HG02678 (cell line): ENCODE data around the gene SH3RF3.

Experiments used
- ATAC-seq: cut with Tn5 transposase; IDR thresholded peaks from one replicate; pipeline ENCODE4 v1.9.1; 2021; ENCODE audit warnings: mild to moderate bottlenecking, moderate library complexity; ENCODE audit not compliant: unreplicated experiment

SH3RF3 gene

DNA sequence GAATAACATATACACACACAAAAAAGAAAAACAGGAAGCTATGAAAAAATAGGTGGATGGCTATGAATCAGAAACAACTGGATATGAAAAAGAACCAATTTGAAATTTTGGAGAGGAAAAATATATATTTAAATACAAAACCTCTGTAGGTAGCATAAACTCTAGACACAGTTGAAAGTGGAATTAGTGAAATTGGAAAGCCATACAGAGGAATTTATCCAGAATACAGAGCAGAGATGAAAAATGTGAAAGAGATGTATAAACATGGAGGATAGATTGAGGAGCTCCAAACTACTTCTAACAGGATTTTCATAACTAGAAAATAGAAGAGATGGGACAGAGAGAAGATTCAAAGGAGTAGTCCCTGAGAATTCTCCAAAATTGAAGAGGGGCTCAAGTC lies 315.9 kb downstream of the SH3RF3 start:
- ATAC-seq, result no peak

DNA sequence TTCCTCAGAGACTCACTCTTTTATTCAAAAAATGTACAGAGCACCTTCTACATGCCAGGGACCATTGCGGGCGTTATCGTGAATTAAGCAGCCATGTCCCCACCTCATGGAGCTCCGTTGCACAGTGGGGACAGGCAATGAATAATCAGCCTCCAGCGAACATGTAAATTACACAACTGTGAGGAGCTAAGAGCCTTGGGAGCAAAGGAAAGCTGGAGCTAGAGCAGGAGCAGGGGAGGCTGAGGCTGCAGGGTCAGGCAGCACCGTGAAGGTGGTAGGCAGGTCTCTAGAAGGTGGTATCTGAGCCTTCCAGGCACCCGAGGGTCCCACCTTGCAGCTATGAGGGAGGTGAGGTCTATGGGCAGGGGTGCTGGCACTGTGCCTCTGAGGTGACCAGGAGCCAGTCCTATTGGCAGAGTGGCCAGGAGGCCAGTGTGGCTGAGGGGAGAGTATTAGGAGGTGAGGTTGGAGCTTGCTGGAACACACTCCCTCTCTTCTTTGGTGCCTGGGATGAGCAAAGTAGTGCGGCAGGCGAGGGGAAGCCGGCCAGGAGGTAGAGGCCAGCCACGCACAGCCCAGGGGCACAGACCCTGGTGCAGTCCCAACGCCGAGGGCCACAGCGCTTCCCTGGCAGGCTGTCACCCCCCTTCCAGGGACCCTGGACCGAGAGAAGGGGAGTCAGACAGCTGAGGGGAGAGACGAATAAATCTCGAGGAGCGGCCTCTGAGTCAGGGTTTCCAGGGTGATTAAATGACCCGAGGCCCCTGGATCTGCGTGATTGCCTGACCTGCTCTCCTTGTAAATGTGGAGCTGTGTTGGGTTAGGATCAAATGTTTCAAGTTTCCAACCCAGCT lies 317.5 kb downstream of the SH3RF3 start:
- no peak for ATAC-seq

DNA sequence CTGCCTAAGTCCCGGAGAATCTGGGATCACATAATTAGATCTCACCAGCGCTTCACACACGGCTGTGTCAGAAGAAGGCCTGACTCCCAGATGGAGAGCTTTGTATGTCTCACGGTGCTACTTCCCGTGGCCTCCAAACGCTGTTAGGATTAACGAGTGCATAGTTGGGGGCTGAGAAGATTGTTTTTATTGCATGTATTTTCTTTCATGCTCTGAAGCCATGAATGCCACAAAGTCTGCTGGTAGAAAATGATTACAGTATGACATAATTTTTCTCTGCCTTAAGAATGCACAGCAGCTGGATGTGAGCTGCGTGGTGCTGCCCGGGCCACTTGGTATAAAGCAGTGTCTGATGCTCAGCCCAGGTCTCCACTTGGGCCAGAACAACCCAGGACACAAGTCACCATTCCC lies 318.3 kb downstream of the SH3RF3 start:
- ATAC-seq, result no peak

DNA sequence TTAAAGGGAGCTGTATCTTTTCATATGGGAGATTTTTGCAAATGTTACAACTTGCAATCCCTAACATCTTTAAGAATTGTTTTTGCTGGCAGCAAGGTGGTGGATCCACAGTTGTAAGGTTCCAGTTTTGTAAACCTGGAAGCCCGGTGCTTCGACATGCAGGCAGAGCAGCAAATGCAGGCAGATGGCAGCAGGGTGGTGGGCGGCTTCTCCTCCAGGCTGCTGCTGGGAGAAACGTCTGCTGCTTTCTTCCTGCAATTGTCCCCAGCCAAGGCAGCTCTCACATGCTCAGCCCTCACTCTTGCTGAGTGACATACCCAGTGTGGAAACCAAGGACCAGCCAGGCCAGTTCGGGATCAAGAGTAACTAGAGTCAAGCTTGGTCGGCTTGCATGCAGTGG lies 318.8 kb downstream of the SH3RF3 start:
- ATAC-seq, result no peak

DNA sequence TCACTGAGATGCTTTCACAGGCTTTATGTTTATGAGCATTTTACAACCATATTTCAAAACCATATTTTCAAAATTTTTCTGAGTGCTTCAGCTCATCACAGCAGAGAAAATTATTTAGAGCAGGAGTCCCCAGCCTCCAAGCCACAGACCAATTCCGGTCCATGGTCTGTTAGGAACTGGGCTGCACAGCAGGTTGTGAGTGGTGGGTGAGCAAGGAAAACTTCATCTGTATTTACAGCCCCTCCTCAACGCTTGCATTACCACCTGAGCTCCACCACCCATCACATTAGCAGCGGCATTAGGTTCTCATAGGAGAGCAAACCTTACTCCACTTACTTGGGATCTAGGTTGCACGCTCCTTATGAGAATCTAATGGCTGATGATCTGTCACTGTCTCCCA lies 319.2 kb downstream of the SH3RF3 start:
- ATAC-seq, result no peak

DNA sequence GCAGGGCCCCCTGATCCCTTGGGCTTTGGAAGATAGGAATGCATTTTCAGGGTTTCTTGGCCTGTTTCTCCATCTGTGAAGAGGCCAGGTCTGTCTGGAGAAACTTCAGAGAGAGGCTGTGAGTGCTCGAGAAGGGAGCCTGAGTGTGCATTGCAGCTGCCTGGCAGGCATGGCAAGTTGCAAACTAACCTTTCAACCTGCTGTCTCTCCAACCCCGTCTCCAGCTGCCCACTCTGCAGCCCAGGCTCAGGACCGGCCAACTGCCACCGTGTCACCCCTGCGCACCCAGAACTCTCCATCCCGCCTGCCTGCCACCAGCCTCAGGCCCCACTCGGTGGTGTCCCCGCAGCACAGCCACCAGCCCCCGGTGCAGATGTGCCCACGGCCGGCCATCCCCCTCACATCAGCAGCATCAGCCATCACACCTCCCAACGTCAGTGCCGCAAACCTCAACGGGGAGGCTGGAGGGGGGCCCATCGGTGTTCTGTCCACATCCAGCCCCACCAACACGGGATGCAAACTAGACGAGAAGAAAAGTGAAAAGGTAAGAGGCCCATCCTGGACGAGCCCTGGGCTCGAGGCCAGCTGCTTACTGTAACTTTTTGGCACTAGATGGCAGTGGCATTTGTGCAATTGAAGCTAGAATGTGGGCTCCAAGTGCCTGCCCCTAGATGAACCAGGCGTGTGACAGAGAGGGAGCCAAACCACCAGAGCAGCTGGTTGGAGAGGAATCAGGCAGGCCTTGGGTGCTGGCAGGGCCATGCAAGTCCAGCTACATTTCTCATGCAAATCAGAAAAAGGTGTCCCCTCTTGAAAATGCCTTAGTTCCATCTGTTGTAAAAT lies 320.2 kb downstream of the SH3RF3 start:
- no peak for ATAC-seq

DNA sequence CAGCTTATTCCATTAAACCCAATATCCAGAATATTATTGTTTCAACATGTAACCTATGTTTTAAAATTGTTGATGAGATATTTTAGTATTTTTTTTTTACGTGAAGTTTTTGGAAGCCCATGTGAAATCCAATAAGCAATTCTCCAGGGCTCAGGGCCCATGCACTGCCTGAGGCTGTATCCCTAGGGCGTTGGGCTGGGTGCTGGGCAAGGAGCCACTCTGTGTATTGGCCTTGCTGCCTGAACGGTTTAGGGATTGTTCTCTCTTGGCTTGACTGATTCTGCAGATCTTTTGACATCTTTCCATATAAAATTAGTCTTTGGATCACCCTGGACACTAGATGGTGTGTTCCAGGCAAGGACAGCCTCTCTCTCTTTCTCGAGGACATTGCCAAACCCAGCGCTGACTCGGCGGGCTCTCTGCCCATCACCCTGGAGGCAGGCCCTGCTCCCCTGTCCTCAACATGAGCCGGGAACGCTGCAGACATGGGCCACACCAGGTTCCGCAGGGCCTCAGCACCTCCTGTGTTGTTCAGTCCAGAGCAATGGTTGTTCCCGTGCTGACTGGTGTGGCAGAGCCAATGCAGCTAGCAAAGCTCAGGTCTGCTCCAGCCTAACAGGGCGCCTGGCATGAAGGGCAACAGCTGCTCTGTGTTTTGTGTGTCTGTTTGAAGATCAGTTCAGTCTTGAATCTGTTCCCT lies 321.7 kb downstream of the SH3RF3 start:
- no peak for ATAC-seq

DNA sequence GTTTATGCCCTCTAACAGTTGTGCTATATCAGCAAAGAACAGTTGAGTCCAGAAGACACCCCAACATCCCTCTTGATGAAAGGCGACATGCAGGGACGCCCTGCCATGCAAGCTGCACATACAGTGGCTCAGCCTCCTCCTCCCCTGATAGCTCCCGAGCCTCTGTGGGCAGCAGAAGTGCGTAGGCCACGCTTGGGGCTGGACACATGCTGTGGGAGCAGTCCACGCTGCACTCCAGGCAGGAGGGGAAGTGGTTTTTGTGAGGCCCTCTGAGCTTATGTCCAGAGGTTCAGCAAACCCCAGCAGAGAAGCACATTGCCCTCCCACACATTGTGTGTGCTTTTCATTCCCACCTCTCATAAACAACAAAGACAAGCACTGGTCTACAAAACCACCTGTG lies 322.7 kb downstream of the SH3RF3 start:
- ATAC-seq, result no peak

DNA sequence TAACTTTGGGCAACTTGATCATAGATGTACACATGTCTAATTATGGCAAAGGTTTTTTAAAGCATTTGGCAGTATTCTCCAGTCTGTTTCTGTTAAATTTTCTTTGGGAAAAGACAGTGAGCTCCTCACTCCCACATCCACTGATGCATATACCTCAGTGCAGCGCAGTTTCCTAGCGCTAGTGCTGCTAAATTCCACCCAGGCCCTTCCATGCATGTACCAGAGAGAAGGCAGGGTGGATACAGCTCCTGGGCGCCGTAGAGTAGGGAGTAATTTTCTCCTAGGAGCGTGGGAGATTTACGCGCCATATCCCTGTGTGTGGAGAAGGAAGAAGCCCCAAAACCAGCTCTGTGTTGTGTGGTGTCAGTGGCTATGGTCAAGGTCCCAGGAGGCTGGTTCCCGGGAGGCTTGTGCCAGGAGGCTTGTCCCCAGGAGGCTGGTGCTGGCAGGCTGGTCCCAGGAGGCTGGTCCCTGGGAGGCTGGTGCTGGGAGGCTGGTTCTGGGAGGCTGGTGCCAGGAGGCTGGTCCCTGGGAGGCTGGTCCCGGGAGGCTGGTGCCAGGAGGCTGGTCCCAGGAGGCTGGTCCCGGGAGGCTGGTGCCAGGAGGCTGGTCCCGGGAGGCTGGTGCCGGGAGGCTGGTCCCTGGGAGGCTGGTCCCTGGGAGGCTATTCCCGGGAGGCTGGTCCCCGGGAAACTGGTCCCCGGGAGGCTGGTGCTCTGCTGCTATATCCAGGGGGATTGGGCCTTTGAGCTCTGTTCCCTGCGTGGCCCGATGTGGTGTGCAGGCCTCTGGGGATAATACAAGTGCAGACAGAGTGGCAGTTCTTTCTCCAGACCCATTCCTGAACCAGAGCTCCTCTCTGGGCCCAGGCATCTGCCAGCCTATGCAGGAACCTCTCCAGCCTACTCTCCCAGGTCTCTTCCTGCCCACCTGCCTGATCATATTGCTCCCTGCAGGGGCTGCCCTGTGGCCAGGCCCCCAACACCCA lies 323.6 kb downstream of the SH3RF3 start:
- ATAC-seq, result no peak

DNA sequence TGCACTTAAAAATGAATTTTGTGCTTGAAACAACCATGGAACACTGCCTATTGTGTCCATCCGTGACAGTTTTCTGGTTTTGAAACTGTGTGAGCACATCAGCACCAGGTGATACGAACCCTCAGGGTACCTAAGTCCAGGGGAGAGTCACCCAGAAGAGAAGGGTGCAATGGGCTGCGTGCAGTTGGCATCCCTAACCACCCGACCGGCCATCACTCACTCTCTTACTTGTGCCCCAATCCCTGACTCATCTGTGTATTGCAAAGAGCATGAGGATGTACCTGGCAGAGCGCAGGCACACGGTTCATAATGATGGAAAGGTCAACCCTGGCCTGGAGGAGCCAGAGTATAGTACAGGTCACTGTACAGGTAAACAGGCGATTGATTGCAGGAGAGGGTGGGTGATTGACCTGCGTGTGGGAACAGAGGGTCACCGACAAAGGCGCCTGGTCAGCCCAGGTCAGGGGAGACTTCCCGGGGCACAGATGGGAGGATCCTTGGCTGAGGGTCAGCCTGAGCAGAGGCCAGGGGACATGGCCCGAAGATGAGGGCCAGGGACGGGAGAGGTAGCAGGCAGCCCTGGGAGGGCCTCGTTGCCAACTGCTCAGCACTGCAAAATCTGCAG lies 324.5 kb downstream of the SH3RF3 start:
- ATAC-seq, result no peak

DNA sequence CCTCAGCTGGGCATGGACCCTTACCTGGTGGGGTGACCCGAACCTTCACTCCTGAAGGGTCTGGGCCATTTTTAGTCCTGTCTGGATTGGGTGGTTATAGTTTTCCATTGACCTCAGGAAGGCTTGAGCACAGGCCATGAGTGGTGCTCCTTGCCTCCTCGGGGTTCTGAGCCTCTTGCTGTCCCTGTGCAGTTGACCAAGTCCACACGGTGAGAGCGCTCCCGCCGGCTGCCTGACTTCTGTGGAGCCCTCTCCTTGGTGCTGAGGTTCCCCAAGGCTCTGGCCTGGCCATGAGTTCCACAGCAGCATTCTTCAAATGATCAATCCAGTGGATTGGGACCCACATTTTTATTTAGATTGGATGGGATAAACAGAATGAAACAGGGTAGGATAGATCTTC lies 325.3 kb downstream of the SH3RF3 start:
- no peak for ATAC-seq

DNA sequence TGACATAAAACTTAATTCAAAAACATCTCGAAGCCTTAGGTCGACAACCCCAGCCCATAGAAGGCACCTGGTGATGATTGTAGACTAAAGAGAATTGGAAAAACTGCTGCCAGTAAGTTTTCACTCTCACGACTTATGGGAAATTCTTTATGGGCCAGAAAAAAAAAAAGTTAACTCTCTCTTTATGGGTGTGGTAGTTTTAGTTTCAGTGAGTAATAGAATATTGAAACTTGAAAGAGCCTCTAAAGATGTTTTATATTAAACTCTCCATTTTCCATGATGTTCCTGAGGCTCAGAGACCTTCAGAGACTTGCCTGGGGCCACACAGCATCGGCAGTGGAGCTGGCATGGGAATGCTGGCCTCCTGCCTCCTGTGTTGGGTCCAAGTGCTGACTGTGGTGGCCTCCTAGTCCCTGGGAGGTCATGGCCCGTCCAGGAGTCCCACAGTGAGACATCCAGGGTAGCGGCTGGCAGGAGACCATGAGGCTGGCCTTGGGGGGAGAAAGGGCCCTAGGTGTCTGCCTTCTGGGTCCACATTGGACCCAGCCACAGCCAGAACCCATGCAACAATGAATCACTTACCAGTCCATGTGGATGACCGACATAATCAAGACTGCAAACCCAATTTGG lies 325.9 kb downstream of the SH3RF3 start:
- no peak for ATAC-seq

DNA sequence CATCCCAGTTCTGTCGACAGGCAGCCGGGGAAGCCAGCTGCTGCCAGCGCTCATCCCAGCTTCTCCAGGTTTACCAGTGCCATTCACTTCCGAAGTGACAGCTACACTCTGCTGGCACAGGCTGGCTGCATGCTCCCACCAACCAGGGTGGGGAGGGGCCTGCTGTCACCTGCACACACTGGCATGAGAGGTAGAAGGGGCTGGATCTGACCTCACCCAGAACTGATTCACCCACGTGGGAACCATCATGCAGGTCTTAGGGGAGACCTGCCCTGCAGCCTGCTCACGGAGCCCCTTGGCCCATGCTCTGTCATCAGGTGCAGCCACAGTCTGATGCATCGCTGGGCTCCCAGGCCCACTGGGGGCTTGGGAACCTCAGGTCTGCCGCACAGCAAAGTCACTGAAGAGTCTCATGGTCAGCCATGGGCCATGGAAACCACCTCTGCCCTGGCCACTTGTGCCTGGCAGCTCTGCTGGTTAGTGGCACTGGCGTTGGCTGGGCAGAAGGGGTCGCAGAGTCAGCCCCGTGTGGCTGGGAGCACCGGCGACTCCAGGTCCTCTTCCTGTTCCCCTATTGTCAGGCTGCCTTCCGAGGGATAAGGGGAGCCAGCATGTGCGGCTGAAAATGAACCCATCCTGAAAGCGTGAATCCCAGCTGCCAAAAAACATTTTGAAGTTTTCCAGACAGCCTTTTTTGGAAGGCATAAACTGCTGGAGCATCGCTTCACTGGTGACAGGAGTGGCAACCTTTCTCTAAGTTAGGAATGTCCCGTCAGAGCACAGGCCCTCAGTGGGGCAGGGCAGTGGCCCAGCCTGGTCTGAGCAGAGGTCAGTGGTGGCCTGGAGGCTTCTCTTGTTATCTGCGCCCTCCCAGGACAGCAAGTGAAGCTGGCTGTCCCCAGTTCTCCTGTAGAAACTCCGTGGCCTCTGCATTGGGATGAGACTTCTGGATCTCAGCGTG lies 327.0 kb downstream of the SH3RF3 start:
- ATAC-seq, result no peak

DNA sequence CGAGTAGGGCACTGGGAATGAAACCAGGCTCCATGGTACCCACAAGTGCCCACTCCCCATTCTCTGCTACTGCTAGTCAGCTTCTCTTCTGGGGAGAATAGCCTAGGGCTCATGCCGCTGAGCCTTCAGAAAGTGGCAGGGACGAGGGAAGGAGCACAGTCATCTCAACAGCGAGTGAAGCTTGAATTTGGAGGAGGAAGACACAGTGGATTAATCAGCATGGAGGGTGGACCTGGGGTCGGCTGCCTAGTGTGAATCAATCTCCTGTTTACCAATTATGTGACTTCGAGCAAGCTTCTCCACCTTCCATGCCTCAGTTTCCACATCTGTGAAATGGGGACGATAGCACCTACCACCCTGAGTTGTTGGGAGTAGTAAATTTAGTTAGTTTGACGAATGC lies 327.8 kb downstream of the SH3RF3 start:
- ATAC-seq, result no peak

DNA sequence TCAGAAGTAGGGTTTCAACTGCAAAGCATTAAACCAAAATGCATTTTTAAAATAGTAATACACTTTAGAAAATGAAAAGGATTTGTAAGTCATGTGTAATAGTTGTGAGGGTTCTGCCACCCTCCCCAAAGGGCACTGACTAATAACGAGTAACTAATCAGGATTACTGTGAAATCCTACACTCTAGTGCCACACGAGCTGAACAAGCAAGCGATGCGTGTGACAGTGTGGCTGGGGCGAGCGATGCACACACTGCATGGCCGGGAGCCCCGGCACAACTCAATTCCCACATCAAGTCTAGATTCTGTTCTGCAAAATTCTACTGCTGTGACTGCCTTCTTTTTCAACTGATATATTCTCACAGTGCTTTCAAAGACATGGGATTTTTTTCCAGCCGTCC lies 328.4 kb downstream of the SH3RF3 start:
- ATAC-seq, result no peak

DNA sequence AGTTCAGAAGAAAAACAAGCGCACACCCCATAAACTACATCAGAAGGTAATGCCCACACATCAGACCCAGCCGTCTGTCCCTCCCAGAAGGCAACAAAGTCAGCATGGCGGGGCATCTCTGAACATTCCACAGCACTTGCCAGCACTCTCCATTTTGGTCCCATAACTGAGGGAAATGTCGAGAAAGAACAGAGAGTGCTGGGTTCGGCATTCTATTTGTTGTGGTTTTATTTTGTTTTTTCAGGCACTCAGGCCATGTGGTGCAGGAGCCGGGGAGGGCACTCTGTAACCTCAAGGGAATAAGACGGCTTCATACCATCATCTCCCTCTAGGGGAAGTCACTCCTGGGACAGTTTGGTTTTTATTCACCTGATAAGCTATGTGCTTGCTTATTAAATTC lies 328.8 kb downstream of the SH3RF3 start:
- no peak for ATAC-seq

DNA sequence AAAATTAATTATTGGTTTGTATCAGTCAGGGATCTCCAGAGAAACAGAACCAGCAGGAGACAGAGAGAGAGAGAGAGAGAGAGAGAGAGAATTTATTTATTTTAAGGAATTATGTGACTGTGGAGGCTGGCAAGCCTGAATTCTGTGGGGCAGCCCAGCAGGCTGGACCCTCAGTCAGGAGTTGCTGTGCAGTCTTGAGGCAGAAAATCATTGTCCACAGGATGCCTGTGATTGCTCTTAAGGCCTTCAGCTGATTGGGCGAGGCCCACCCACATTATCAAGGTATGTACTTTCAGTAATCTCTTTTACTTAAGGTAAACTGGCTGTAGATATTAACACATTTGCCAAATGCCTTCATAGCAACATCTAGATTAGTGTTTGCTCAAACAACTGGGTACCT lies 329.5 kb downstream of the SH3RF3 start:
- ATAC-seq, result no peak

DNA sequence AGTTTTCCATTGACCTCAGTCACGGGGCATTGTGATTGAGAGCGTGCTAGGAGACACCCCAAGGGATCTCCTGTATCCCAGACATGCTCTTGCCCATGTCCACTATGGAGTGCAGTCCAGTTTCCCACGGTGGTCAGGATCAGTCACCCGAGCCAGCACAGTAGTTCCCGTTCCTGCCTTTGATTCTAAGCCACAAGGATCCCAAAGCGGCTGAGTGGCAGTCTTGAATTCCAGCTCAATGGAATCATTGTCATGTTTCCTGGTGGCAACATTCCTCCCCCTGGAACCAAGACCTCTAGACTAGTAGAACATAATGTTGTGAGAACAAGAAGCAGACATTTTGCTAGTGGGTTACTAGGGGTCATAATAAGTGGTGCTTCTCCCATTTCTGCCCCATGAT lies 330.5 kb downstream of the SH3RF3 start:
- ATAC-seq, result no peak
